Purkinje cell (primary cell): ENCODE data around the gene SDHAF1. TPM values are rescaled to one million over a fixed set of nuclear protein-coding genes. Genes with fewer than 3 reads are reported as not detected.

Experiments
- polyA plus RNA-seq: library from polyadenylated mRNA; unstranded; fragments of >200 nt; fragmentation: Nextera tagmentation; gene quantifications from 2 replicates; pipeline ENCODE4 v1.2.1, GENCODE V29; 2014

SDHAF1 gene
- 6.4 and 14.1 TPM in 2 replicates for polyA plus RNA-seq

GRCh38 chr19:35995048-35995993 lies at the start of gene SDHAF1:
Gene SDHAF1, plus strand, starts transcription at chr19:35995188. Its CDS starts 87 bp downstream, at chr19:35995275.

DNA sequence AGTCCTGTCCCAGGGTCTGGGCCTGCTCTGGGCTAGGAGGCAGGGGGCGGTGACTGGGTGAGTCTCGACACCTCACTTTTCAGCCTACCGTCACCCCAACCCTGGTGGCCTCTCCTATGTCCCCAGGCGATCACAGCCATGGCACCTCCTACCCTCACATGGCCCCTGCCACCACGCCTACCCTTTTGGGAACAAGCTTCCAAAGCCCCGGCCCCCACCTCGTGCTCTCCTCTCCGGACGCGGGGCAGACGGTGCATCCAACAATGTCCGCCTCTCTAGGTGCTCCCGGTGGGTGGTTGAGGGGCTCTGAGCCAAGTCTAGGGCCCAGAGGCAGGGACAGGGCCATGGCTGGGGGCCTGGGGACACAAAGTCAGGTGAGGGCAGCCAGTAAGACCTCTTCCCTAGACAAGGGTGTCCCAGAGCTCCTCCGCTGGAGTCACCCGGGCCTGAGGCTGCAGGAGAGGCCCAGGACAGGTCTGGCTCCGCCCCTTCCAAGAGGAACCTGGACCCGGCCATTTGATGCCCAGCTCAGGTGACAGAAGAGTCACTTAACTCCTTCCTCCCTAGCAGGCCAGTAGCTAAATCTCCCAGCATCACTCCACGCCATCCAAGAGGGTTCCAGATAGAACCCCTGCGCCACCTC lies 13.5 kb downstream of the SDHAF1 start, which contains the start of gene SYNE4:
Gene SYNE4 (minus strand): TSS at position 478 of the 643 bp plus-strand sequence. CDS start 132 bp downstream, at position 346.

GRCh38 chr19:36014012-36014924 lies 19.3 kb downstream of the SDHAF1 start, which contains the start of gene ALKBH6:
Gene ALKBH6, minus strand, starts transcription at chr19:36014213. Its CDS starts 816 bp downstream, at chr19:36013397.

GRCh38 chr19:36032251-36033104 lies 37.5 kb downstream of the SDHAF1 start, which contains the start of gene CLIP3:
Gene CLIP3, minus strand, starts transcription at chr19:36032873. Its CDS starts 516 bp downstream, at chr19:36032357.

Other genes with a start within 250 kb of the SDHAF1 start
- gene U2AF1L4, start 249.8 kb upstream of the SDHAF1 start, polyA plus RNA-seq, result 69.6 and 75.0 TPM in 2 replicates
- gene PSENEN, start 249.5 kb upstream of the SDHAF1 start, polyA plus RNA-seq, result 311 and 383 TPM in 2 replicates
- gene LIN37, start 246.6 kb upstream of the SDHAF1 start, polyA plus RNA-seq, result 4.6 and 8.3 TPM in 2 replicates
- gene HSPB6, start 238.2 kb upstream of the SDHAF1 start, polyA plus RNA-seq, result 0.50 TPM in 1 of 2 replicates, not detected in the other
- 0.51 TPM in 1 of 2 replicates, not detected in the other for gene PROSER3, start 237.0 kb upstream of the SDHAF1 start, polyA plus RNA-seq
- 0.15 and 0.40 TPM in 2 replicates for gene ARHGAP33, start 219.6 kb upstream of the SDHAF1 start, polyA plus RNA-seq
- not detected in 2 replicates for gene PRODH2, start 182.3 kb upstream of the SDHAF1 start, polyA plus RNA-seq
- gene NPHS1, start 142.7 kb upstream of the SDHAF1 start, polyA plus RNA-seq, result 0.08 TPM in 1 of 2 replicates, not detected in the other
- 1.1 TPM in 1 of 2 replicates, not detected in the other for gene KIRREL2, start 138.3 kb upstream of the SDHAF1 start, polyA plus RNA-seq
- gene APLP1, start 126.6 kb upstream of the SDHAF1 start, polyA plus RNA-seq, result 223 and 377 TPM in 2 replicates
- 1.5 and 1.8 TPM in 2 replicates for gene NFKBID, start 94.6 kb upstream of the SDHAF1 start, polyA plus RNA-seq
- gene HCST, start 92.7 kb upstream of the SDHAF1 start, polyA plus RNA-seq, result 2.0 and 3.8 TPM in 2 replicates
- gene TYROBP, start 86.9 kb upstream of the SDHAF1 start, polyA plus RNA-seq, result 0.70 TPM in 1 of 2 replicates, not detected in the other
- 0.15 and 0.60 TPM in 2 replicates for gene LRFN3, start 58.8 kb upstream of the SDHAF1 start, polyA plus RNA-seq
- 3.4 and 4.6 TPM in 2 replicates for gene SYNE4, start 13.6 kb downstream of the SDHAF1 start, polyA plus RNA-seq
- 1.9 and 9.9 TPM in 2 replicates for gene ALKBH6, start 19.0 kb downstream of the SDHAF1 start, polyA plus RNA-seq
- gene CLIP3, start 37.7 kb downstream of the SDHAF1 start, polyA plus RNA-seq, result 34.3 and 46.5 TPM in 2 replicates
- 1.3 and 2.7 TPM in 2 replicates for gene THAP8, start 59.1 kb downstream of the SDHAF1 start, polyA plus RNA-seq
- gene WDR62, start 59.7 kb downstream of the SDHAF1 start, polyA plus RNA-seq, result 1.9 TPM in 1 of 2 replicates, not detected in the other
- not detected in 2 replicates for gene OVOL3, start 116.0 kb downstream of the SDHAF1 start, polyA plus RNA-seq
- gene POLR2I, start 119.7 kb downstream of the SDHAF1 start, polyA plus RNA-seq, result 314 and 340 TPM in 2 replicates
- gene TBCB, start 120.3 kb downstream of the SDHAF1 start, polyA plus RNA-seq, result 84.8 and 90.6 TPM in 2 replicates
- 272 and 360 TPM in 2 replicates for gene CAPNS1, start 144.9 kb downstream of the SDHAF1 start, polyA plus RNA-seq
- 639 and 665 TPM in 2 replicates for gene COX7A1, start 157.3 kb downstream of the SDHAF1 start, polyA plus RNA-seq
- gene ZNF565, start 219.5 kb downstream of the SDHAF1 start, polyA plus RNA-seq, result 0.69 and 5.6 TPM in 2 replicates
- gene ZNF146, start 219.9 kb downstream of the SDHAF1 start, polyA plus RNA-seq, result 23.3 and 28.6 TPM in 2 replicates